HG02840 (cell line): ENCODE results near the gene FMNL3.

Experiments
- ATAC-seq: cut with Tn5 transposase; IDR thresholded peaks from one replicate; pipeline ENCODE4 v1.9.1; 2021; ENCODE audit warnings: mild to moderate bottlenecking, moderate library complexity, moderate number of reproducible peaks; ENCODE audit not compliant: unreplicated experiment, low FRiP score

Gene FMNL3

GRCh38 chr12:49683599-49684309 is 23.5 kb downstream of the FMNL3 start:
- no peak for ATAC-seq

GRCh38 chr12:49680075-49680474 is 27.1 kb downstream of the FMNL3 start:
- ATAC-seq: no peak

GRCh38 chr12:49678711-49679110 is 28.5 kb downstream of the FMNL3 start:
- no peak for ATAC-seq

GRCh38 chr12:49675137-49675536 is 32.1 kb downstream of the FMNL3 start:
- no peak for ATAC-seq

- no peak for ATAC-seq
Measured at GRCh38 chr12:49674318-49674981, 32.8 kb downstream of the FMNL3 start.

- no peak for ATAC-seq
Measured at GRCh38 chr12:49673446-49674317, 33.5 kb downstream of the FMNL3 start.

GRCh38 chr12:49672301-49673217 is 34.6 kb downstream of the FMNL3 start:
- ATAC-seq: no peak

- ATAC-seq: no peak
Measured at GRCh38 chr12:49671031-49671765, 36.0 kb downstream of the FMNL3 start.

GRCh38 chr12:49669796-49670195 is 37.4 kb downstream of the FMNL3 start:
- no peak for ATAC-seq

- no peak for ATAC-seq
Measured at GRCh38 chr12:49667325-49668090, 39.7 kb downstream of the FMNL3 start.

GRCh38 chr12:49666176-49666575 is 41.0 kb downstream of the FMNL3 start:
- ATAC-seq: no peak

- no peak for ATAC-seq
Measured at GRCh38 chr12:49665384-49665783, 41.8 kb downstream of the FMNL3 start.

GRCh38 chr12:49664591-49665239 is 42.5 kb downstream of the FMNL3 start:
- ATAC-seq: peak; percentile 52

GRCh38 chr12:49664167-49664566 is 43.0 kb downstream of the FMNL3 start:
- no peak for ATAC-seq

- ATAC-seq: peak; percentile 54
Measured at GRCh38 chr12:49662998-49663843, 44.0 kb downstream of the FMNL3 start.

GRCh38 chr12:49661746-49662145 is 45.5 kb downstream of the FMNL3 start:
- no peak for ATAC-seq

GRCh38 chr12:49661191-49661590 is 46.0 kb downstream of the FMNL3 start:
- no peak for ATAC-seq
